ENCODE results near the gene FRAT2. TPM values are rescaled to one million over a fixed set of nuclear protein-coding genes. Genes with fewer than 3 reads are reported as not detected.

The FRAT2 gene
- total RNA-seq, 1 experiment from 2014 or later, result 16.6 TPM

- peaks cover 34% of the 10 kb centered on the region for H3K4me1 Mint-ChIP-seq (ENCODE audit: low read depth, unreplicated experiment)
- TSS peak; percentile 65 for BruUV-seq (replicated peaks)
- DNase-seq, result peak in 1 of 2 experiments; percentile 34
- H3K4me3 ChIP-seq (ENCODE audit: low read depth, low read length), result peak overlapping the region; percentile 99
- peaks cover 1% of the 10 kb centered on the region; the same call in 1 of the 2 replicates for H3K36me3 ChIP-seq (ENCODE audit: control insufficient read depth, insufficient read depth, low read length)
- H3K36me3 Mint-ChIP-seq (ENCODE audit: insufficient read depth, unreplicated experiment), result no peaks in the 10 kb centered on the region
- POLR2A ChIA-PET, result interaction anchor here (0.6 to 1.6 kb wide), 3 partner anchors 41 to 166 kb away, joined by 3 to 7 read pairs (median 5); partner anchors contain the start of genes ARHGAP19, RRP12 and UBTD1
- peak in 1 of 2 experiments; percentile 23 for TF ChIP-seq CTCF (IDR thresholded peaks at IDR 0.05; ENCODE audit: insufficient read depth in 1 of 2, low read depth in 1 of 2, low read length in 1 of 2, severe bottlenecking in 1 of 2, unreplicated experiment in 1 of 2)
- peak overlapping the region; percentile 92 for H3K27ac Mint-ChIP-seq (ENCODE audit: unreplicated experiment)
- H3K27me3 ChIP-seq (replicated peaks; ENCODE audit: control insufficient read depth, insufficient read depth, low read length), result no peaks in the 10 kb centered on the region
- peak overlapping the region; percentile 78 for H3K4me3 Mint-ChIP-seq (ENCODE audit: unreplicated experiment)
- H3K4me1 ChIP-seq, result peaks cover 37% of the 10 kb centered on the region
- intact Hi-C loops (cut with micrococcal nuclease; ENCODE audit: unreplicated experiment), result loop anchor here (2.0 to 5.0 kb wide), 2 partner anchors 54 to 165 kb away; partner anchors contain the start of genes MMS19 and UBTD1
- no peaks in the 10 kb centered on the region for H3K27me3 Mint-ChIP-seq (ENCODE audit: insufficient read depth, unreplicated experiment)
- no peaks in the 10 kb centered on the region for H3K9me3 ChIP-seq
- CTCF ChIA-PET, result interaction anchor here (0.7 to 2.1 kb wide), 4 partner anchors 17 to 69 kb away, joined by 3 to 16 read pairs (median 4); partner anchors contain the start of genes ARHGAP19 and RRP12
- H3K9me3 Mint-ChIP-seq (ENCODE audit: unreplicated experiment), result no peaks in the 10 kb centered on the region
Observed at GRCh38 chr10:97332591-97333350, 1.8 kb downstream of the FRAT2 start.

GRCh38 chr10:97331153-97331703 lies 3.3 kb downstream of the FRAT2 start:
- no peak for DNase-seq
- peaks cover 1% of the 10 kb centered on the region; the same call in 1 of the 2 replicates for H3K36me3 ChIP-seq (ENCODE audit: control insufficient read depth, insufficient read depth, low read length)
- H3K9me3 ChIP-seq, result no peaks in the 10 kb centered on the region
- no TSS peak for BruUV-seq (replicated peaks)
- Mint-ChIP-seq H3K36me3 (ENCODE audit: insufficient read depth, unreplicated experiment) (peaks cover under 1% of the 10 kb centered on the region), H3K27ac (ENCODE audit: unreplicated experiment) (no peak overlapping the region), H3K27me3 (ENCODE audit: insufficient read depth, unreplicated experiment) (no peaks in the 10 kb centered on the region), H3K4me3 (ENCODE audit: unreplicated experiment) (peak overlapping the region; percentile 25), H3K9me3 (ENCODE audit: unreplicated experiment) (no peaks in the 10 kb centered on the region), H3K4me1 (ENCODE audit: low read depth, unreplicated experiment) (peaks cover 33% of the 10 kb centered on the region)
- TF ChIP-seq CTCF (IDR thresholded peaks at IDR 0.05; ENCODE audit: insufficient read depth in 1 of 2, low read depth in 1 of 2, low read length in 1 of 2, severe bottlenecking in 1 of 2, unreplicated experiment in 1 of 2), result no peak
- H3K4me3 ChIP-seq (ENCODE audit: low read depth, low read length), result no peak overlapping the region
- H3K27me3 ChIP-seq (replicated peaks; ENCODE audit: control insufficient read depth, insufficient read depth, low read length), result no peaks in the 10 kb centered on the region
- H3K4me1 ChIP-seq, result peaks cover 37% of the 10 kb centered on the region
- intact Hi-C loops (cut with micrococcal nuclease; ENCODE audit: unreplicated experiment), result loop anchor here (5.0 kb wide), 1 partner anchor 166 kb away; the partner anchor contains the start of genes MMS19 and UBTD1
- CTCF ChIA-PET, result no interaction called here
- POLR2A ChIA-PET, result interaction anchor here (1.2 kb wide), 1 partner anchor 70 kb away, joined by 8 read pairs; the partner anchor contains the start of gene RRP12

DNA sequence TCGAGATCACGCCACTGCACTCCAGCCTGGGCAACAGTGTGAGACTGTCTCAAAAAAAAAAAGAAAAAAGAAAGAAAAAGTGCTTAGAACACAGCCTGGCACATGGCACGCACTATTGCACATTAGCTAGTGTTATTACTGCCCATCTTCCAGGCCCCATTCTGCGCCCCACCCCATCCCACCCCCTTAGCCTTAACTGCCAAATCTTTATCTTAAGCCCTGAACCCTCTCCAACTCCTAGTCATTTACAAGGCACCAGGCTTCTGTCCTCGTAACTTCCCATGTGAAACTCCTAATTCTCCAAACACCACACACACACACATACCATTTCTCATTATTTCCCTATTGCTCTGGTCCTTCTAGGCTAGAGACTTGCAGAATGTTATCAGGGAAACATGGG lies 4.8 kb downstream of the FRAT2 start:
- BruUV-seq (replicated peaks), result no TSS peak
- Mint-ChIP-seq H3K4me3 (ENCODE audit: unreplicated experiment) (no peak overlapping the region), H3K27ac (ENCODE audit: unreplicated experiment) (no peak overlapping the region), H3K9me3 (ENCODE audit: unreplicated experiment) (no peaks in the 10 kb centered on the region), H3K27me3 (ENCODE audit: insufficient read depth, unreplicated experiment) (no peaks in the 10 kb centered on the region), H3K36me3 (ENCODE audit: insufficient read depth, unreplicated experiment) (peaks cover 6% of the 10 kb centered on the region), H3K4me1 (ENCODE audit: low read depth, unreplicated experiment) (peaks cover 38% of the 10 kb centered on the region)
- Histone ChIP-seq H3K4me1 (peaks cover 33% of the 10 kb centered on the region), H3K4me3 (ENCODE audit: low read depth, low read length) (no peak overlapping the region), H3K36me3 (ENCODE audit: control insufficient read depth, insufficient read depth, low read length) (peaks cover 1% of the 10 kb centered on the region; the same call in 1 of the 2 replicates), H3K27me3 (replicated peaks; ENCODE audit: control insufficient read depth, insufficient read depth, low read length) (no peaks in the 10 kb centered on the region), H3K9me3 (no peaks in the 10 kb centered on the region)
- intact Hi-C loops (cut with micrococcal nuclease; ENCODE audit: unreplicated experiment), result loop anchor here (2.0 to 5.0 kb wide), 2 partner anchors 37 to 168 kb away; partner anchors contain the start of genes ARHGAP19, MMS19 and UBTD1
- CTCF ChIA-PET, result no interaction called here
- TF ChIP-seq CTCF (IDR thresholded peaks at IDR 0.05; ENCODE audit: insufficient read depth in 1 of 2, low read depth in 1 of 2, low read length in 1 of 2, severe bottlenecking in 1 of 2, unreplicated experiment in 1 of 2), result no peak
- no peak for DNase-seq
- POLR2A ChIA-PET, result interaction anchor here (1.2 kb wide), 1 partner anchor 71 kb away, joined by 8 read pairs; the partner anchor contains the start of gene RRP12

Measured in Caco-2 (cell line).